MM.1S (cell line): ENCODE measurements around the gene TAF1D.

ENCODE experiments used
- DNase-seq: peaks from one replicate; pipeline ENCODE4 v3.0.0-alpha.2; 2015
- H2AFZ ChIP-seq: fragments of 300-600 bp; sonication (generic); 2 replicates; pipeline ENCODE4 v1.6.0; 2016; ENCODE audit warnings: antibody characterized with exemption, low read length
- H3F3A ChIP-seq: fragments of 300-600 bp; sonication (generic); 2 replicates; pipeline ENCODE4 v1.6.1; 2016; ENCODE audit warnings: mild to moderate bottlenecking, antibody characterized with exemption, low read length, moderate library complexity, mixed read lengths; ENCODE audit not compliant: insufficient read depth
- H3K27ac ChIP-seq: fragments of 300-600 bp; sonication (generic); 2 replicates; pipeline ENCODE4 v1.5.1; 2016; ENCODE audit warnings: mild to moderate bottlenecking, low read length
- H3K27me3 ChIP-seq: fragments of 300-600 bp; sonication (generic); replicated peaks from 2 replicates; pipeline ENCODE4 v1.6.0; 2016; ENCODE audit warnings: low read length; ENCODE audit not compliant: insufficient read depth
- H3K36me3 ChIP-seq: fragments of 300-600 bp; sonication (generic); replicated peaks from 2 replicates; pipeline ENCODE4 v1.6.1; 2016; ENCODE audit warnings: mild to moderate bottlenecking, low read length, mixed read lengths; ENCODE audit not compliant: insufficient read depth
- H3K4me1 ChIP-seq: fragments of 300-600 bp; sonication (generic); 2 replicates; pipeline ENCODE4 v1.6.1; 2016; ENCODE audit warnings: low read length, mixed read lengths
- H3K4me2 ChIP-seq: fragments of 300-600 bp; sonication (generic); 2 replicates; pipeline ENCODE4 v1.6.0; 2016; ENCODE audit warnings: low read depth, low read length
- H3K4me3 ChIP-seq: fragments of 300-600 bp; sonication (generic); 2 replicates; pipeline ENCODE4 v1.5.1; 2016; ENCODE audit warnings: low read length, mixed read lengths
- H3K79me2 ChIP-seq: fragments of 300-600 bp; sonication (generic); 2 replicates; pipeline ENCODE4 v1.6.1; 2016; ENCODE audit warnings: mixed run types, low read length, mixed read lengths
- H3K9ac ChIP-seq: fragments of 300-600 bp; sonication (generic); 2 replicates; pipeline ENCODE4 v1.6.1; 2016; ENCODE audit warnings: low read length, mixed read lengths
- H3K9me2 ChIP-seq: fragments of 300-600 bp; sonication (generic); replicated peaks from 2 replicates; pipeline ENCODE4 v1.6.1; 2016; ENCODE audit warnings: mild to moderate bottlenecking, low read length, mixed read lengths; ENCODE audit not compliant: insufficient read depth
- H3K9me3 ChIP-seq: fragments of 300-600 bp; sonication (generic); replicated peaks from 2 replicates; pipeline ENCODE4 v1.6.1; 2016; ENCODE audit warnings: mild to moderate bottlenecking, low read length, mixed read lengths; ENCODE audit not compliant: insufficient read depth
- H4K20me1 ChIP-seq: fragments of 300-600 bp; sonication (generic); 2 replicates; pipeline ENCODE4 v1.6.1; 2016; ENCODE audit warnings: mild to moderate bottlenecking, low read length, moderate library complexity, mixed read lengths; ENCODE audit not compliant: insufficient read depth
- CTCF ChIP-seq: fragments of 300-600 bp; sonication (generic); IDR thresholded peaks from 2 replicates; pipeline ENCODE4 v1.5.1; 2016; ENCODE audit warnings: antibody characterized with exemption, low read length, mixed read lengths
- EZH2 ChIP-seq: fragments of 300-600 bp; sonication (generic); optimal IDR thresholded peaks from 2 replicates; pipeline ENCODE3; 2017; ENCODE audit warnings: low read depth, mild to moderate bottlenecking, antibody characterized with exemption, low read length, mixed read lengths
- EZH2phosphoT487 ChIP-seq: fragments of 300-600 bp; sonication (generic); IDR thresholded peaks from 2 replicates; pipeline ENCODE4 v1.6.1; 2018; ENCODE audit warnings: antibody characterized with exemption, low read length

TAF1D gene

GRCh38 chr11:93729129-93729616 lies 12.1 kb downstream of the TAF1D start:
- Histone ChIP-seq H3K27ac (peak overlapping the region; percentile 4; the same call in 1 of the 2 replicates), H3K9me3 (no peaks in the 10 kb centered on the region), H3K27me3 (no peaks in the 10 kb centered on the region), H3K4me3 (no peak overlapping the region), H3K4me2 (no peak overlapping the region), H3K79me2 (peaks cover 25% of the 10 kb centered on the region), H2AFZ (no peak overlapping the region), H3K4me1 (0 out of 2 replicates have a peak, but pooled peaks cover 3% of the 10 kb centered on the region), H3K9ac (no peak overlapping the region), H3F3A (peaks cover 86% of the 10 kb centered on the region), H4K20me1 (peaks cover 32% of the 10 kb centered on the region; the same call in 1 of the 2 replicates), H3K9me2 (no peaks in the 10 kb centered on the region), H3K36me3 (peaks cover 45% of the 10 kb centered on the region)
- DNase-seq = no peak
- TF ChIP-seq EZH2phosphoT487 (no peak), CTCF (no peak), EZH2 (no peak)

- H3K4me2 ChIP-seq = no peak overlapping the region
- no peak overlapping the region for H2AFZ ChIP-seq
- DNase-seq = no peak
- no peaks in the 10 kb centered on the region for H3K9me3 ChIP-seq
- H3K9me2 ChIP-seq = no peaks in the 10 kb centered on the region
- H3K4me1 ChIP-seq = 0 out of 2 replicates have a peak, but pooled peaks cover 3% of the 10 kb centered on the region
- TF ChIP-seq EZH2 = no peak
- TF ChIP-seq CTCF = no peak
- TF ChIP-seq EZH2phosphoT487 = no peak
- peak overlapping the region; percentile 4; the same call in 1 of the 2 replicates for H3K27ac ChIP-seq
- peaks cover 20% of the 10 kb centered on the region for H3K79me2 ChIP-seq
- peaks cover 30% of the 10 kb centered on the region; the same call in 1 of the 2 replicates for H4K20me1 ChIP-seq
- no peaks in the 10 kb centered on the region for H3K27me3 ChIP-seq
- no peak overlapping the region for H3K9ac ChIP-seq
- no peak overlapping the region for H3K4me3 ChIP-seq
- H3F3A ChIP-seq = peaks cover 85% of the 10 kb centered on the region
- H3K36me3 ChIP-seq = peaks cover 41% of the 10 kb centered on the region
Measured at GRCh38 chr11:93728792-93729128, 12.5 kb downstream of the TAF1D start.

- H3K4me3 ChIP-seq = no peak overlapping the region
- DNase-seq = no peak
- peaks cover 30% of the 10 kb centered on the region; the same call in 1 of the 2 replicates for H4K20me1 ChIP-seq
- H3K36me3 ChIP-seq = peaks cover 38% of the 10 kb centered on the region
- no peak overlapping the region for H3K4me2 ChIP-seq
- H3K9ac ChIP-seq = no peak overlapping the region
- H3K9me3 ChIP-seq = no peaks in the 10 kb centered on the region
- H2AFZ ChIP-seq = no peak overlapping the region
- H3K9me2 ChIP-seq = no peaks in the 10 kb centered on the region
- H3K79me2 ChIP-seq = peaks cover 15% of the 10 kb centered on the region; the same call in 1 of the 2 replicates
- H3K27ac ChIP-seq = peak overlapping the region; percentile 11; the same call in 1 of the 2 replicates
- no peaks in the 10 kb centered on the region for H3K27me3 ChIP-seq
- no peak for TF ChIP-seq CTCF
- TF ChIP-seq EZH2phosphoT487 = no peak
- H3F3A ChIP-seq = peaks cover 84% of the 10 kb centered on the region
- 0 out of 2 replicates have a peak, but pooled peaks cover 3% of the 10 kb centered on the region for H3K4me1 ChIP-seq
Measured at GRCh38 chr11:93727985-93728791, 13.1 kb downstream of the TAF1D start.
